ENCODE data around the gene SURF1.

Gene SURF1

GRCh38 chr9:133390713-133391112 is 34.4 kb upstream of the SURF1 start:
- TF ChIP-seq, protein P1, sequence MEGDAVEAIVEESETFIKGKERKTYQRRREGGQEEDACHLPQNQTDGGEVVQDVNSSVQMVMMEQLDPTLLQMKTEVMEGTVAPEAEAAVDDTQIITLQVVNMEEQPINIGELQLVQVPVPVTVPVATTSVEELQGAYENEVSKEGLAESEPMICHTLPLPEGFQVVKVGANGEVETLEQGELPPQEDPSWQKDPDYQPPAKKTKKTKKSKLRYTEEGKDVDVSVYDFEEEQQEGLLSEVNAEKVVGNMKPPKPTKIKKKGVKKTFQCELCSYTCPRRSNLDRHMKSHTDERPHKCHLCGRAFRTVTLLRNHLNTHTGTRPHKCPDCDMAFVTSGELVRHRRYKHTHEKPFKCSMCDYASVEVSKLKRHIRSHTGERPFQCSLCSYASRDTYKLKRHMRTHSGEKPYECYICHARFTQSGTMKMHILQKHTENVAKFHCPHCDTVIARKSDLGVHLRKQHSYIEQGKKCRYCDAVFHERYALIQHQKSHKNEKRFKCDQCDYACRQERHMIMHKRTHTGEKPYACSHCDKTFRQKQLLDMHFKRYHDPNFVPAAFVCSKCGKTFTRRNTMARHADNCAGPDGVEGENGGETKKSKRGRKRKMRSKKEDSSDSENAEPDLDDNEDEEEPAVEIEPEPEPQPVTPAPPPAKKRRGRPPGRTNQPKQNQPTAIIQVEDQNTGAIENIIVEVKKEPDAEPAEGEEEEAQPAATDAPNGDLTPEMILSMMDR (IDR thresholded peaks at IDR 0.05; ENCODE audit: low read depth, low read length, missing control alignments) = no peak
- DNase-seq (ENCODE audit: extremely low read depth, low read depth) = no peak
- no peak overlapping the region for H3K4me3 ChIP-seq (replicated peaks; ENCODE audit: low read depth, low read length)

DNA sequence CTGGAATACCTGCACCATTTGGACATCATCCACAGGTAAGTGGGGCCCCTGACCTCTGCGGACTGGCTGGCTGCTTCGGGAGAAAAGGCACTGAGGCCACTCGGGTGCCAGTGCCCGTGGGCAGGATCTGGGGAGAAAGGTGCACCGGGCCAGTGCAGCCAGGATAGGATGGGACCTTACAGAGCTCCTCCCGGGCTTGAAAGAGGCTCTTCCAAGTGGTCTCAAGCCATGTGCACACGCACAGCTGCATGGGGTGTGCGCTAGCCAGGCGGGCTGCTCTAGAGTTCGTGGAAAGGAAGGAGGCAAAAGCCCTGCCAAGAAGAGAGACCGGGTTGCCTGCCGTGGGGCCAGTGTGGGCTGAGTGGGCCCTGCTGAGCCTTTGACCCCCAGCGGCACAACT is 33.3 kb upstream of the SURF1 start:
- no peak for DNase-seq (ENCODE audit: extremely low read depth, low read depth)
- no peak overlapping the region for H3K4me3 ChIP-seq (replicated peaks; ENCODE audit: low read depth, low read length)
- TF ChIP-seq, protein P1 (IDR thresholded peaks at IDR 0.05; ENCODE audit: low read depth, low read length, missing control alignments) = no peak

DNA sequence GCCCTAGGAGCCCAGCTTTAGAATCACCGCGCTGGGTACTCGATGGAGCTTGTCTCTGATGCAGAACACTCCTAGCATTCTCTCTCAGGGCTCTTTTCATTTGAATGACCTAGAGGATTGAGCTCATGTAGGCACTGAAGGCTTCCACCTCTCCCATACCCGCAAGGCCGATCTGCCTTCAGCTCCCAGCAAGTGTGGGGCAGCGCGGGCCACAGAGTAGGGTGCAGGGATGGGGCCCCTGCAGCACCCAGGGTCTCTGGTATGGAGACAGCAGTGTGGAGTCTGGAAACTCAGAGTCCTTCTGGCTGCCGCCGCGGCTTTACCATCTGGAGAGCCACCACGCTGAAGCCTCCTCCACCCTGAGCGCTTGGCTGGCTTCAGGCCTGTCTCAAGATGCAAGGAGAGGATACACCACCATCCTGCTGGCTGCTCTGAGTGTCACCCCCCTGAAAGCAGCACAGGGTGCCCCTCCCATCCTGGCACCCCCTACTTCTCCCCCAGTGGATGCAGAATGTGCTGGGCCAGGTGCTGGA is 32.8 kb upstream of the SURF1 start:
- no peak for DNase-seq (ENCODE audit: extremely low read depth, low read depth)
- H3K4me3 ChIP-seq (replicated peaks; ENCODE audit: low read depth, low read length) = no peak overlapping the region
- TF ChIP-seq, protein P1 (IDR thresholded peaks at IDR 0.05; ENCODE audit: low read depth, low read length, missing control alignments) = no peak

GRCh38 chr9:133387680-133388079 is 31.4 kb upstream of the SURF1 start:
- no peak for DNase-seq (ENCODE audit: extremely low read depth, low read depth)
- TF ChIP-seq, protein P1 (IDR thresholded peaks at IDR 0.05; ENCODE audit: low read depth, low read length, missing control alignments) = no peak
- no peak overlapping the region for H3K4me3 ChIP-seq (replicated peaks; ENCODE audit: low read depth, low read length)

DNA sequence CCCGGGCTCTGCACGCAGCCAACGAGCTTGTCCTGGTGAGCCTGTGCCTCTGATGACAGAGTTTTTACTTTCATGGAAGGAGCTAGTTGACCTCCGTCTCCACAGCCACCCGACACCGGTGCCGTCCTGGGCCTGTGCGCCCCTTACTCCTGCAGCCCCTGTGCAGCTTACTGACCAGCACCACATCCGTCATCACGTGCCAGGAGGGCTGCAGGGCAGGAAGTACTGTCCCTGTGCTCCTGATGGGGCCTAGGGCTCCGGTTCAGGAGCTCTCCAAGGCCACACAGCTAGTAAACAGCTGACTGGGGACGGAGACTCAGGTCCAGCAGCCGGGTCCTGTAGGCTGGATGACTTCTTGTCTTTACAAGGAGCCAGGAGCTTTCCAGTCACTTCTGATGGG is 30.1 kb upstream of the SURF1 start:
- H3K4me3 ChIP-seq (replicated peaks; ENCODE audit: low read depth, low read length) = no peak overlapping the region
- no peak for DNase-seq (ENCODE audit: extremely low read depth, low read depth)
- TF ChIP-seq, protein P1 (IDR thresholded peaks at IDR 0.05; ENCODE audit: low read depth, low read length, missing control alignments) = no peak

GRCh38 chr9:133385452-133385851 is 29.2 kb upstream of the SURF1 start:
- H3K4me3 ChIP-seq (replicated peaks; ENCODE audit: low read depth, low read length) = no peak overlapping the region
- TF ChIP-seq, protein P1 (IDR thresholded peaks at IDR 0.05; ENCODE audit: low read depth, low read length, missing control alignments) = no peak
- no peak for DNase-seq (ENCODE audit: extremely low read depth, low read depth)

DNA sequence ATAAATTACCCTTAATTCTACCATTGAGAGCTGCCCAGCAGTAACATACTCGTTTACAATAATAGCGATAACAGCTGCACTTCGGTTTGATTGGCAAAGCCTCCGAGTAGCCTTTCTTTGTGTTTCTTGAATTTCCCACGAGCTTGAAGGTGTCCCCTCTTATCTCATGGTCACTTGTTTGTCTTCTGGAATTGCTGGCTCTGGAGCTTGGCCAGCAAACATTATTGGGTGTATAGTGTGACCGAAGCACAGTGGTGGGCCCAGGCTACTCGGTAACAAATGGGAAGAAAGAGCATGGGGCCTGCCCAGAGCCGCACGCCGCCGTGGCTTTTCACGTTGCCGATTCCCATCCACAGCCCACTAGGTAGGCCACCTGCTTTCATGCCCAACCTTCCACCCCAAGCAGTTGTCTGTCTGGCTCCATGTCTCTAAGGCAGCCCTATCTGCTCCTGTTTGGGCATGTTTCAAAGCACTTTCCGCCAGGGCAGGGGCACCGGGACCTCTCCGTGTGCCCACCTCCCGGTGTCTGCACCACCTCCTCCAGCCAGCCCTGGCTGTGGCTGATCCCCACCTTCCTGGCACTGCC is 28.5 kb upstream of the SURF1 start:
- H3K4me3 ChIP-seq (replicated peaks; ENCODE audit: low read depth, low read length) = no peak overlapping the region
- no peak for DNase-seq (ENCODE audit: extremely low read depth, low read depth)
- TF ChIP-seq, protein P1 (IDR thresholded peaks at IDR 0.05; ENCODE audit: low read depth, low read length, missing control alignments) = no peak
